PC-3 (cell line): ENCODE measurements around the gene ING3. TPM values are rescaled to one million over a fixed set of nuclear protein-coding genes. Genes with fewer than 3 reads are reported as not detected.

Source experiments
- ATAC-seq: fragments of 200-7000 bp; cut with Tn5 transposase; 2 replicates; pipeline ENCODE4 v1.9.1; 2020; ENCODE audit warnings: mild to moderate bottlenecking, moderate library complexity
- BruUV-seq: library from RNA; stranded (reverse); fragments of 400-500 nt; replicated peaks from 2 replicates; lab custom pipeline; 2021; lab: Mats Ljungman, UMichigan
- CTCF ChIA-PET: fragments of 300-600 bp; sonication (Branson Sonifier 250); formaldehyde crosslinking; loops from one replicate; lab custom pipeline; 2022; ENCODE audit warnings: antibody characterized with exemption; lab: Charles Lee
- POLR2A ChIA-PET: fragments of 300-600 bp; sonication (Branson Sonifier 250); formaldehyde crosslinking; loops from one replicate; lab custom pipeline; 2022; ENCODE audit warnings: antibody characterized with exemption; ENCODE audit not compliant: unreplicated experiment; lab: Charles Lee
- DNase-seq: peaks from one replicate; pipeline ENCODE4 v3.0.0-alpha.2; 2015
- H2AFZ ChIP-seq: fragments of 300-600 bp; sonication (generic); 2 replicates; pipeline ENCODE4 v1.6.0; 2016; ENCODE audit warnings: antibody characterized with exemption, low read length
- H3F3A ChIP-seq: fragments of 300-600 bp; sonication (generic); one replicate; pipeline ENCODE4 v1.6.0; 2017; ENCODE audit warnings: antibody characterized with exemption, low read length, control low read depth, mild to moderate bottlenecking; ENCODE audit not compliant: unreplicated experiment
- H3K27ac ChIP-seq: fragments of 300-600 bp; sonication (generic); 2 replicates; pipeline ENCODE4 v1.5.1; 2016; ENCODE audit warnings: mild to moderate bottlenecking, low read length
- H3K27me3 ChIP-seq: fragments of 300-600 bp; sonication (generic); 2 replicates; pipeline ENCODE4 v1.6.1; 2016; ENCODE audit warnings: low read length, mixed read lengths
- H3K36me3 ChIP-seq: fragments of 300-600 bp; sonication (generic); 2 replicates; pipeline ENCODE4 v1.6.1; 2016; ENCODE audit warnings: low read depth, mixed run types, low read length, mixed read lengths
- H3K4me1 ChIP-seq: fragments of 300-600 bp; sonication (generic); 2 replicates; pipeline ENCODE4 v1.5.1; 2016; ENCODE audit warnings: low read length; ENCODE audit not compliant: insufficient read depth
- H3K4me2 ChIP-seq: fragments of 300-600 bp; sonication (generic); 2 replicates; pipeline ENCODE4 v1.6.0; 2016; ENCODE audit warnings: low read length
- H3K4me3 ChIP-seq: fragments of 300-600 bp; sonication (generic); 2 replicates; pipeline ENCODE4 v1.5.1; 2016; ENCODE audit warnings: mild to moderate bottlenecking, low read length, mixed read lengths
- H3K79me2 ChIP-seq: fragments of 300-600 bp; sonication (generic); 2 replicates; pipeline ENCODE4 v1.6.1; 2017; ENCODE audit warnings: low read length, mixed read lengths
- H3K9ac ChIP-seq: fragments of 300-600 bp; sonication (generic); 2 replicates; pipeline ENCODE4 v1.6.0; 2016; ENCODE audit warnings: mild to moderate bottlenecking, low read length
- H3K9me2 ChIP-seq: fragments of 300-600 bp; sonication (generic); replicated peaks from 2 replicates; pipeline ENCODE4 v1.6.1; 2016; ENCODE audit warnings: mixed run types, low read length, mixed read lengths
- H3K9me3 ChIP-seq: fragments of 300-600 bp; sonication (generic); 2 replicates; pipeline ENCODE4 v1.6.1; 2016; ENCODE audit warnings: low read length, mixed read lengths
- H4K20me1 ChIP-seq: fragments of 300-600 bp; sonication (generic); 2 replicates; pipeline ENCODE4 v1.6.1; 2016; ENCODE audit warnings: low read length, mixed read lengths
- CTCF ChIP-seq: fragments of 300-600 bp; sonication (generic); conservative IDR thresholded peaks from 2 replicates; pipeline ENCODE4 v1.5.1; 2017; ENCODE audit warnings: antibody characterized with exemption, low read depth, mild to moderate bottlenecking, low read length
- EZH2 ChIP-seq: fragments of 300-600 bp; sonication (generic); IDR thresholded peaks from one replicate; pipeline ENCODE4 v1.6.1; 2017; ENCODE audit warnings: antibody characterized with exemption, mild to moderate bottlenecking, low read length; ENCODE audit not compliant: unreplicated experiment
- EZH2phosphoT487 ChIP-seq: fragments of 300-600 bp; sonication (generic); IDR thresholded peaks from 2 replicates; pipeline ENCODE4 v1.6.1; 2018; ENCODE audit warnings: mild to moderate bottlenecking, antibody characterized with exemption, low read length, borderline replicate concordance
- intact Hi-C: fragments of 100-400 bp; cut with micrococcal nuclease; formaldehyde crosslinking; loops from 2 replicates; pipeline ENCODE4 v1.9.0; 2023
- total RNA-seq: library from RNA; depleted of rRNA; stranded (reverse); fragments of >200 nt; gene quantifications from 2 replicates; pipeline ENCODE4 v1.2.3, GENCODE V29; 2014

The ING3 gene
- total RNA-seq, 1 experiment from 2014 or later: 12.8 TPM

DNA sequence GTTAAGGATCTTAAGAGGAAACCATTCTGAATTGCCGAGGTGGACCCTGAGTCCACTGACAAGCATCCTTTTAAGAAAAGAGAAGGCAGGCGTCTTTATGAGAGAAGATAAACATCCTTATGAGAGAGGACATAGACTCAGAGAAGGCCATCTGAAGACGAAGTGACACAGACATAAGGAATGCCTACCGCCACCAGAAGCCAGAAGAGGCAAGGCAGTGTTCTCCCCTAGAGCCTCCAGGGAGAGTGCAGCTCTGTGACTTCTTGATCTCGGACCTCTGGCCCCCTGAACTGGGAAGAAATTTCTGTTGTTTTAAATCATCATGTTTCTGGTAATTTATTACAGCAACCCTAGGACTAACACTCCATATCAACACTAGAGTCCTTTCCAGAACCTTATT, 25.2 kb upstream of the ING3 start:
- Histone ChIP-seq H2AFZ (no peak overlapping the region), H3F3A (no peaks in the 10 kb centered on the region), H3K79me2 (no peaks in the 10 kb centered on the region), H3K4me1 (peaks cover 20% of the 10 kb centered on the region), H3K9me2 (no peaks in the 10 kb centered on the region), H3K27me3 (no peaks in the 10 kb centered on the region), H3K4me3 (no peak overlapping the region), H3K4me2 (no peak overlapping the region), H3K9me3 (no peaks in the 10 kb centered on the region), H4K20me1 (no peaks in the 10 kb centered on the region), H3K27ac (no peak overlapping the region), H3K36me3 (no peaks in the 10 kb centered on the region), H3K9ac (no peak overlapping the region)
- intact Hi-C loops: no loop called here
- ATAC-seq: no peak
- ChIA-PET CTCF (no interaction called here), POLR2A (interaction anchor here (0.5 kb wide), 1 partner anchor 26 kb away, joined by 4 read pairs; no protein-coding TSS in a partner anchor)
- DNase-seq: no peak
- BruUV-seq: no TSS peak
- no peak for TF ChIP-seq EZH2phosphoT487
- no peak for TF ChIP-seq EZH2
- TF ChIP-seq CTCF: no peak

DNA sequence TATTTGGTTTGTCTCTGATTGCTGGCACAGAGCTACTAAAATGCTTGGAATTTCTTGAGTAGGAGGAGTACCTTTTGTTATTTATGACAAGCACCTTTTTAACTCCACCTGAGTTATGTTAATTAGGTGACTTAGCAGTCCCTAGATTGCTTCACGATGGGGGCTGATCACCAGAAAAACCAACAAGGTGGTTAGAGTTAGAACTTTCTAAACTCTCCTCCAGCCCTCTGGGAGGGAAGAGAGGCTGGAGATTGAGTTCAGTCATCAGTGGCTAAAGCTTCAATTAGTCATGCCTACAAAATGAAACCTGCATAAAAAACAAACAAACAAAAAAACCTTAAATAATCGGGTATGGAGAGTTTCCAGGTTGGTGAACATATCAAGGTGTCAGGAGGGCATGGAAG, 23.6 kb upstream of the ING3 start:
- no peaks in the 10 kb centered on the region for H3K9me2 ChIP-seq
- no peaks in the 10 kb centered on the region for H3K79me2 ChIP-seq
- TF ChIP-seq CTCF: no peak
- no peak for TF ChIP-seq EZH2
- no peak for TF ChIP-seq EZH2phosphoT487
- intact Hi-C loops: no loop called here
- ChIA-PET POLR2A (no interaction called here), CTCF (no interaction called here)
- no peaks in the 10 kb centered on the region for H4K20me1 ChIP-seq
- peaks cover 36% of the 10 kb centered on the region for H3K4me1 ChIP-seq
- no peaks in the 10 kb centered on the region for H3K36me3 ChIP-seq
- ATAC-seq: peak; percentile 62
- no TSS peak for BruUV-seq
- peak overlapping the region; percentile 30 for H3K4me2 ChIP-seq
- H3K9me3 ChIP-seq: no peaks in the 10 kb centered on the region
- no peak overlapping the region for H2AFZ ChIP-seq
- no peak overlapping the region for H3K27ac ChIP-seq
- H3K9ac ChIP-seq: no peak overlapping the region
- DNase-seq: peak; percentile 41
- no peaks in the 10 kb centered on the region for H3F3A ChIP-seq
- no peaks in the 10 kb centered on the region for H3K27me3 ChIP-seq
- H3K4me3 ChIP-seq: no peak overlapping the region

DNA sequence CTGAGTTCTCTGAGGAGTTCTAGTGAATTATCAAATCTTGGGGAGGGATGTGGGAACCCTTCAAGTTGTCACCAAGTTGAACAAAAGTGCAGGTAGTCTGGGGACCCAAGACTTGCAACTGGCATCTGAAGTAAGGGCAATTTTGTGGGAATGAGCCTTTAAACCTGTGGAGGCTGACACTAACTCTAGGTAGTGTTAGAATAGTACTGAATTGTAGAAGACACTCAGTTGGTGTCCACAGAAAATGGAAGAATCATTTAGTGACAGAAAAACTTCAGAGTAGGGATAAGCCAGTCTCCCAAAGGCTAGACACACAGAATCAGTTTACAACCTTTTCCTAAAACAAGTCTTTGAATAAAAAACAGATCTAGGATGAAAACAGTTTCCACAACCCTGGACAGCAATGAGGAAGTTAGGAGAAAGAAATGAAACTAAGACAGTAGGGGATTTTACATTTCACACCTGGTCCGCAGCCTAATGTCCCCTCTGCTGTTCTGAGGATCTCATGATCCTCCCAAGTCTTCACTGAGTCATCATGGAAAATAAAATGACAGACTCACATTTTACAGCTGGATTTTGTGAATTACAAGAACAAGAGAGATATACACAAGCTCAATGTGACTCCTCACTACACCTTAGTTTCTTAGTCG, 23.0 kb upstream of the ING3 start:
- ATAC-seq (peak; percentile 5), DNase-seq (no peak)
- H3K4me3 ChIP-seq: no peak overlapping the region
- TF ChIP-seq EZH2 (no peak), CTCF (no peak), EZH2phosphoT487 (no peak)
- H3K27me3 ChIP-seq: no peaks in the 10 kb centered on the region
- H3K9me3 ChIP-seq: no peaks in the 10 kb centered on the region
- H3K4me1 ChIP-seq: peaks cover 37% of the 10 kb centered on the region
- H3F3A ChIP-seq: no peaks in the 10 kb centered on the region
- no peak overlapping the region for H3K27ac ChIP-seq
- no TSS peak for BruUV-seq
- no peaks in the 10 kb centered on the region for H4K20me1 ChIP-seq
- no peak overlapping the region for H3K9ac ChIP-seq
- H3K9me2 ChIP-seq: no peaks in the 10 kb centered on the region
- H3K79me2 ChIP-seq: no peaks in the 10 kb centered on the region
- ChIA-PET CTCF (no interaction called here), POLR2A (no interaction called here)
- peak overlapping the region; percentile 30 for H3K4me2 ChIP-seq
- H3K36me3 ChIP-seq: no peaks in the 10 kb centered on the region
- intact Hi-C loops: no loop called here
- H2AFZ ChIP-seq: no peak overlapping the region
